ENCODE measurements around the gene MCC.

- no peak for TF ChIP-seq POLR2A (IDR thresholded peaks at IDR 0.05)
- TF ChIP-seq, protein P1, sequence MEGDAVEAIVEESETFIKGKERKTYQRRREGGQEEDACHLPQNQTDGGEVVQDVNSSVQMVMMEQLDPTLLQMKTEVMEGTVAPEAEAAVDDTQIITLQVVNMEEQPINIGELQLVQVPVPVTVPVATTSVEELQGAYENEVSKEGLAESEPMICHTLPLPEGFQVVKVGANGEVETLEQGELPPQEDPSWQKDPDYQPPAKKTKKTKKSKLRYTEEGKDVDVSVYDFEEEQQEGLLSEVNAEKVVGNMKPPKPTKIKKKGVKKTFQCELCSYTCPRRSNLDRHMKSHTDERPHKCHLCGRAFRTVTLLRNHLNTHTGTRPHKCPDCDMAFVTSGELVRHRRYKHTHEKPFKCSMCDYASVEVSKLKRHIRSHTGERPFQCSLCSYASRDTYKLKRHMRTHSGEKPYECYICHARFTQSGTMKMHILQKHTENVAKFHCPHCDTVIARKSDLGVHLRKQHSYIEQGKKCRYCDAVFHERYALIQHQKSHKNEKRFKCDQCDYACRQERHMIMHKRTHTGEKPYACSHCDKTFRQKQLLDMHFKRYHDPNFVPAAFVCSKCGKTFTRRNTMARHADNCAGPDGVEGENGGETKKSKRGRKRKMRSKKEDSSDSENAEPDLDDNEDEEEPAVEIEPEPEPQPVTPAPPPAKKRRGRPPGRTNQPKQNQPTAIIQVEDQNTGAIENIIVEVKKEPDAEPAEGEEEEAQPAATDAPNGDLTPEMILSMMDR (IDR thresholded peaks at IDR 0.05): no peak
Observed at GRCh38 chr5:113106821-113107220, 381.4 kb downstream of the MCC start.
